GM21447 (cell line): ENCODE results near the gene JAK1.
A peak's percentile ranks its signal among the peaks of the same experiment; 100 is the strongest.

Experiments
- ATAC-seq: cut with Tn5 transposase; IDR thresholded peaks from one replicate; pipeline ENCODE4 v1.9.1; 2021; ENCODE audit not compliant: unreplicated experiment

Gene JAK1

DNA sequence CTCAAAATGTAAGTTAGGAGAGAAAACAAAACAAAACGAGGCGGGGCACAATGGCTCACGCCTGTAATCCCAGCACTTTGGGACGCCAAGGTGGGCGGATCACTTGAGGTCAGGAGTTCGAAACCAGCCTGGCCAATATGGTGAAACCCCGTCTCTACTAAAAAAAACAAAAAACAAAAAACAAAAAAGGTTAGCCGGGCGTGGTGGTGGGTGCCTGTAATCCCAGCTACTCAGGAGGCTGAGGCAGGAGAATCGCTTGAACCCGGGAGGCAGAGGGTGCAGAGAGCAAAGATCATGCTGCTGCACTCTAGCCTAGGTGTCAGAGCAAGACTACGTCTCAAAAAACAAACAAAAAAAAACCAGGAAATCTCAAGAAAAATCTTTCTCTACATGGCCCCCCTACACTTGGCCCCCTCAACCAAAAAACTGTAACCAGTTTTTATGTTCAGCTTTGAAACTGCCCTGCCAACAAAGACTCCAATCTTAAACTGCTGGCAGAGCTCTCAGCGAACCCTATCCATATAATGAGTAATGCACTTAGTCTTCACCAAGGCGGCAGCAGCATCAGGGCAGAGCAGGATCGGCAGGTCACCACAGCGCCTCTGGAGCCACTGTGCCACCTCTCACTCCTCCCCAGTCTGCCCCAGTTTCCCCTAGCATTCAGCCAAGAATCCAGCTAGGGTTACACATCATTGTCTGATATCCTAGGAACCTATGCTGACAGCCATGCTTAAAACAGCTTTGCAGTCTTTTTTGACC, 71.7 kb downstream of the JAK1 start:
- ATAC-seq: no peak

GRCh38 chr1:64893921-64894320, 72.4 kb downstream of the JAK1 start:
- ATAC-seq: no peak

- no peak for ATAC-seq
Measured at GRCh38 chr1:64892576-64893573, 73.5 kb downstream of the JAK1 start.

- ATAC-seq: no peak
Measured at GRCh38 chr1:64891448-64891825, 74.9 kb downstream of the JAK1 start.

- no peak for ATAC-seq
Measured at GRCh38 chr1:64890699-64891447, 75.5 kb downstream of the JAK1 start.

GRCh38 chr1:64887689-64888217, 78.6 kb downstream of the JAK1 start:
- no peak for ATAC-seq

DNA sequence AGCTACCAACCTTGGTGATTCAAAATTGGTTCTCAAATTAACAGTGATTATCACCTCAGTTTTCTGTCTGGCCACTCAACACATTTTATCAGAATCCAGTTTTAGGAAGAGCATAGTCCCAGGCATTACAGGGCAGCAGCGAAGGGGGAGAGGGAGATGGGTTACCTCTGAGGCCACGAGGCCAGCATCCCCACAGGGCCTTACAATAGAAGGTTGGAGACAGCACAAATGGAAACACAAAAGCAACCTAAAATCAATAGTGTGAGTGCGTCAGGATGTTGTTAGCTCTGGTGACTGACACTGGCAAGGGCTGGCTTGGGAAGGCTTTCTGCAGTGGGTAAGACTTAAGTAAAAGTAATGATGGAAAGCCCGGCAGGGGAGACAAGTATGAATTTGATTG, 79.5 kb downstream of the JAK1 start:
- ATAC-seq: no peak

DNA sequence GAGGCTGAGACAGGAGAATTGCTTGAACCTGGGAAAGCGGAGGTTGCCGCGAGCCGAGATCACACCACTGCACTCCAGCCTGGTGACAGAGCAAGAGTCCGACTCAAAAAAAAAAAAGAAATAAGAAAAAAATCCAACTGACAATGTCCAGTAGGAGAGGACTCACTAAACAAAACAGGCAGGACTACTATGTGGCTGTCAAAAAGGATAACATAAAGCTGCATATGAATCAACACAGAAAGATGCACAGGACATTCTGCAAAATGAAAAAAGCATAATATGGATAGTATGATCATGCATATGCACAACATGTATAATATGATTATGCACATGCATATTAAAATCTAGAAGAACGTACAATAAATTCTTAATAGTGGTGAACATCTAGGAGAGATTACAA, 80.7 kb downstream of the JAK1 start:
- ATAC-seq: no peak

DNA sequence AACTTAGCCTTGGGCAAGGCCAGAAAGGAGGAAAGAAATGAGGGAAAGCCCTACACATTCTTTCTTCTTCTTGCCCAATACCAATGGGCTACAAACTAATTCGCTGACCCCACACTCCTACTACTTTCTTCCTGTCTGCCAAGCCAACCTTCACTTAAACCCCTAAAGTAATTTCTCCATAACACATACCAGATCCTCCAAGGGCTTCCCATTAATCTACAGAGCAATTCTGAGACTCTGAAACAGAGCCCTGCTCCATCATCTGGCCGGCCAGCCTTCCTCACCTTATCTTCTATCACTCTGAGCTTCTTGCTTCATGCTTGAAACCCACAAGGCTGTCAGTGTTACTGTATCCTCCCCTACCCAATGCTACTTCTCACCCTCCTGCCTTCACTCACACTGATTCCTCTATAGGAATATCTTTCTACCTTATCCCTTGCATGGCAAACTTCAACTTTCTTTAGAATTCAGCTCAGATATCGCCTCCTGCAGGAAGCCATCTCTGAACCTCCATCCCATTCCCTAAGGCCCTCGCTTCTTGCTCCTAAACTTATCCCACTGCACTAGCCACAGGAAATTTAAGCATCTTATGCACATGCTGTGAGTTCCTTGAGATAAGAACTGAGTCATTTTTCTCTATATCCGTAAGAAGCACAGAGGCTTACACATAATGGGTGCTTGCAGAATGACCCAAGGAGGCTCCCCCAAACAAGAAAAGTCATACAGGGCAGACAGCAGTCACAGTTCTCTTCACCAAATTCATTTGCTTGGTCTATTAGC, 81.9 kb downstream of the JAK1 start:
- no peak for ATAC-seq

DNA sequence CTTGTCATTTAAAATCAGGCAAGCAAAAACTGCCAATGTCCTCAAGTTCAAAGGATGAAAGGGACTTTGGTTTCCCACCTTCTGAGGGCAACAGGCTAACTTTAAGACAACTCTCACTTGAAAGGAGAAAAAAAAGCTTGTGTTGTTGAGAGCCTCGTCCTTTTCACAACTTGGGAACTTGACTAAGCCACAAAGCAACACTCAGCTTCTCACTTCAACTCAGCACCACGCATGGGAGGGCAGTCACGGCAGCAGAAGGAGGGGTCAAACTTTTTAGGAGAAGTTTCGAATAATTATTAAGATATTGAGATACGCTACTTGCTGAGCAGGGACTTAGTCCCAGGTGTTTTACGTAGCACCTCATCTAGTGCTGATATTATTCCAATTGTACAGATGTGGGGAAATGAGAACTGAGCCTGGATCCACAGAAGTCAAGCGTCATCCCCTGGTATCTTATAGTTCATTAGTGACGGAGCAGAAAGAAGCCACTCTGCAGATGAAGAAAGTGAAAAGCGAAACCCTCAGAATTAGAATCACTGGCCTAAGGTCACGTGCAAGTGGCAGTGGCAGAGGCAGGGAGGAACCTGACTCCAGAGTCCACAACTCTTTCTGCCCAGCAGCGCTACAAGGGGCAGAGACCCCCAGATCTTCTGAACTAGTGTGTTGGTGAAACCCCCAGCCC, 83.6 kb downstream of the JAK1 start:
- ATAC-seq: peak; percentile 71

DNA sequence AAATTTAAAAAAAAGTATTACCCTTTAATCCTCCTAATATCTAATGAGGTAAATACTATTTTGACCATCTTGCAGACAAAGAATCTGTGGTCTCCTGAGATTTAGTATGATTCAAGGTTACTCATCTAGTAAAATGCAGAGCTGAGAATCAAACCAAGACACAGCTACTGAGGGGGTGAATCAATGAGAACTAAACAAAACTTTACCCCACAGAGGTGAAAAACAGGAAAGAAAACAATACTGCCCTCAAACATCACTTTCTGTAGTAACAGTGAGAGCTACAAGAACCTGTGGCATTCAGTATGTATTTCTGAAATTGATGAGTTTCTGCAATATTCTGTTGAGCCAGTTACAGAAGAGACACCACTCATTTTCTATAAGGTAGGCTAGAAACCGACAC, 85.1 kb downstream of the JAK1 start:
- no peak for ATAC-seq

DNA sequence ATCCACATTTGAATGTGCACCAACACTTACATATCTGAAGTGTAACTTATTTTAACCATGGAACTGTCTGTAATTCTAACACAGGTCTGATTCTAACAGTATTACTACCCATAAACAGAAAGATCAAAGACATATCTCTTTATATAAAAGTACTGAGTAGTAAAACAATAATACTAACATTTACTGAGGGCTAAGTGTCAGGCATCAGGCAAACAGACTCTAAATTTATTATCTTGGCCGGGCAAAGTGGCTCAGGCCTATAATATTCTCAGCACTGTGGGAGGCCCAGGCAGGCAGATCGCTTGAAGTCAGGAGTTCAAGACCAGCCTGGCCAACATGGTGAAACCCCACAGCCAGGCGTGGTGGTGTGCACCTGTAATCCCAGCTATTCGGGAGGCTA, 85.9 kb downstream of the JAK1 start:
- no peak for ATAC-seq

DNA sequence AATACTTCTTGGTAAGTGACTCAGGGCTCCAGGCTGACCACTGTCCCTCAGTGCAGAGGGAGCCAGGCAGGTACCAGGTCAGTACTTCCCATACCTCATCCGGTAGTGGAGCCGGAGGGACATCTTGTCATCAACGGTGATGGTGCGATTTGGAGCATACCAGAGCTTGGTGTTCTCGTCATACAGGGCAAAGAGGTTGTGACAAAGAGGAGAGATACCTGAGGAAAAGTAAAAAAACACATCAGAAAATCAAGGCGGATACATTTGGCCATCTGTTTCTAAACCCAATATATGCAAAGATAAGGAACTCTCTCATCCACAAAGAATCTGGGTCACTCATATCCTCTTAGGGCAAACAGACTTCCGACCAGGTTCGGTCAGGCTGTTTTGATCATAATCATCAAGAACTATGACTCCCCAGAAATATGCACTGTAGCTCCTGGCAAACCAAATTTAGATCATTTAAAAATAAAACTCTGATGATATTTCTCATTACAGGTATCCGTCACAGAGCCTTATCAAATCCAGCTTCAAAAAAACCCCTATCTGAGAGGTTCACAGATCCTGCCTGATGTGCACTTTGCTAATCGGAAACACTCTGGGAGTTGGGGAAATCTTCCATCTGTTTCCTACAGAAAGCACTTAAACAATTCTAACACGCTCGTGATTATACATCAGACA, 87.3 kb downstream of the JAK1 start:
- ATAC-seq: no peak

GRCh38 chr1:64878090-64878489, 88.3 kb downstream of the JAK1 start:
- no peak for ATAC-seq

GRCh38 chr1:64877598-64877997, 88.8 kb downstream of the JAK1 start:
- no peak for ATAC-seq

DNA sequence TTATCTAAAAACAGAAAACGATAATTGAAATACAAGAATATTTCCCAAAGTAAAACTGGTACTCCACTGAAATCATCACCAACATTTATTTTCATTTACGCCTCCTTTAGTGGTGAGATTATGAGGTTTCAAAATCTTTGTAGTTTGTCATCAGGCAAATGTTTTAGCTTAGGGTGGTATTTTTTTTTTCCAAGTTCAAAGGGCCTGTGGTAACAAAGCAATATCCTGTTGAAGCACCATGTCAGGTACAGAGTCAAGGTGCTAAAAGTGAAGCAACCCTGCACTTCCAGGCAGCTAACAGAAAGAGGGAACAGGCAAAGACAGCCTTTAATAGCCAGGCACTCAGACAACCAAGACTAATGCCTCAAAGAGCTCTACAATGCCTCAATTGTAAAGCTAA, 89.2 kb downstream of the JAK1 start:
- no peak for ATAC-seq

DNA sequence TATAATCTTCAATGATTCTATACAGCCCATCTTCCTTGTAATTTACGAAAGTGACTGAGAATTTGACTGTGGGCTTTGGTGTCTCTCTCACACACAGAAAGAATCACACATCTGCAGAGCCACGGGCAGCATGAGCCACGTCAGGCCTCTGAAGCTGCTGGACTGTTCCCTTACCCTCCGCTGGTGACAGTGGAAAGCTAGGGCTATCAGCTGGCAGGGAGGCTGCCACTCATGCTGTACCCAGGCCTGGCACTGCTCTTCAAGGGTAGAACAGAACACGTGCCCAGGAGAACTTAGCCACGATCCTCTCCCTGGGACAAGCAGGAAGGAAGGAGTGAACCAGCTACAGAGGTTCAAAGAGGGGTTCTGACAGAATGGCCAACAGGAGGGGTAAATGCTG, 90.7 kb downstream of the JAK1 start:
- no peak for ATAC-seq

GRCh38 chr1:64875101-64875500, 91.2 kb downstream of the JAK1 start:
- no peak for ATAC-seq

DNA sequence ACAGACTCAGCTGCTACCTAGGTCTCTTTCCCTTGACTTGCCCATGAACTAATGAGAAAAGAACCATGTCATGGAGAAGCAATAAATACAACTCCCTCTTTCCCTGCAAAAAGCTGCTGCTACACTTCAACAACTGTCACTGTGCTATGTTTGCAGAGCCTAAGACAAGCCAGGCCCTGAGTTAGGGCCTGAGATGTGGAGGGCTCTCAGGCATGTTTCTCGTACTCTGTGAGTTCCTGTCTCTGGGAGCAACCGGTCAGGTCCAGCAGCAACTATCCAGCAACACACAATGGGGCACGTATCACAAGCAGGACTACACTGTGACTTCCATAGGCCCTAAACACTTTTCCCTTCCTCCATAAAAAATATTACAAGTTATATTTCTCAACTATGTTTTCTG, 91.7 kb downstream of the JAK1 start:
- ATAC-seq: no peak
